GM12872 (cell line): ENCODE data around the gene HOMER2.

Source experiments
- CTCF ChIP-seq: IDR thresholded peaks from 3 replicates; pipeline ENCODE4 v1.5.1; 2011; ENCODE audit warnings: low read depth, mild to moderate bottlenecking, low read length, moderate library complexity; ENCODE audit not compliant: insufficient read depth

HOMER2 gene

GRCh38 chr15:82935382-82935781 is 17.1 kb downstream of the HOMER2 start:
- no peak for TF ChIP-seq CTCF

GRCh38 chr15:82934100-82934880 is 18.2 kb downstream of the HOMER2 start:
- TF ChIP-seq CTCF: no peak

GRCh38 chr15:82933576-82933975 is 18.9 kb downstream of the HOMER2 start:
- TF ChIP-seq CTCF: no peak

- TF ChIP-seq CTCF: no peak
Measured at GRCh38 chr15:82931221-82931620, 21.3 kb downstream of the HOMER2 start.

GRCh38 chr15:82930461-82930860 is 22.1 kb downstream of the HOMER2 start:
- no peak for TF ChIP-seq CTCF

- TF ChIP-seq CTCF: no peak
Measured at GRCh38 chr15:82928711-82929110, 23.8 kb downstream of the HOMER2 start.

GRCh38 chr15:82923744-82924143 is 28.8 kb downstream of the HOMER2 start:
- TF ChIP-seq CTCF: no peak
